Endothelial cell of umbilical vein (primary cell): Measurements from ENCODE around the gene SPRY4. TPM values are rescaled to one million over a fixed set of nuclear protein-coding genes. Genes with fewer than 3 reads are reported as not detected.

Source experiments
- BruUV-seq: library from RNA; stranded (reverse); fragments of 400-500 nt; replicated peaks from 2 replicates; lab custom pipeline; 2021; lab: Mats Ljungman, UMichigan
- CTCF ChIA-PET: fragments of 300-600, 350-600 bp; sonication (Branson Sonifier 250); formaldehyde crosslinking; loops from one replicate; lab custom pipeline; 2021; ENCODE audit warnings: antibody characterized with exemption, inconsistent platforms; lab: Charles Lee
- POLR2A ChIA-PET: fragments of 300-600, 350-600 bp; sonication (Branson Sonifier 250); formaldehyde crosslinking; loops from one replicate; lab custom pipeline; 2021; ENCODE audit warnings: antibody characterized with exemption, inconsistent platforms; lab: Charles Lee
- DNase-seq: peaks from one replicate; pipeline ENCODE4 v3.0.0-alpha.2; 2011; ENCODE audit warnings: low read depth, low spot score
- FAIRE-seq: peaks from 2 replicates; lab custom pipeline; 2011; peaks lifted over from hg19 to GRCh38; lab: Jason Lieb, UNC
- H2AFZ ChIP-seq: 2 replicates; pipeline ENCODE4 v1.6.0; 2012; ENCODE audit warnings: low read depth, low read length, control low read depth, inconsistent platforms
- H3K27ac ChIP-seq: 2 replicates; pipeline ENCODE4 v1.5.1; 2011; ENCODE audit warnings: low read depth, mild to moderate bottlenecking, control low read depth, low read length, moderate library complexity; ENCODE audit not compliant: insufficient read depth
- H3K27me3 ChIP-seq, 2 experiments: 2 replicates each; pipeline versions ENCODE4 v1.6.0 to v1.6.1; 2011; ENCODE audit warnings: low read length in 2 of 2, mixed read lengths in 1 of 2; ENCODE audit not compliant: control insufficient read depth in 2 of 2, insufficient read depth in 2 of 2
- H3K36me3 ChIP-seq, 2 experiments: 2 replicates in 1 of 2; 3 replicates in 1 of 2; pipeline ENCODE4 v1.5.1; 2011; ENCODE audit warnings: low read length in 2 of 2, mild to moderate bottlenecking in 1 of 2, moderate library complexity in 1 of 2; ENCODE audit not compliant: control insufficient read depth in 2 of 2, insufficient read depth in 2 of 2; ENCODE audit errors: extremely low read depth in 1 of 2
- H3K4me1 ChIP-seq: 3 replicates; pipeline ENCODE4 v1.5.1; 2011; ENCODE audit warnings: mild to moderate bottlenecking, low read length; ENCODE audit not compliant: control insufficient read depth, insufficient read depth; ENCODE audit errors: extremely low read depth
- H3K4me2 ChIP-seq: 2 replicates; pipeline ENCODE4 v1.6.1; 2011; ENCODE audit warnings: low read length, control low read depth, mixed read lengths; ENCODE audit not compliant: insufficient read depth
- H3K4me3 ChIP-seq, 3 experiments: fragments of 200-600 bp in 1 of 3; sonication (generic), shearing (Covaris generic) in 1 of 3; replicated peaks in 1 of 3; 2 replicates each; pipeline ENCODE4 v1.5.1; 2011 to 2016; ENCODE audit warnings: control low read depth in 3 of 3, low read length in 3 of 3, mild to moderate bottlenecking in 2 of 3, inconsistent platforms in 1 of 3, low read depth in 1 of 3, moderate library complexity in 1 of 3; ENCODE audit not compliant: insufficient read depth in 1 of 3
- H3K79me2 ChIP-seq: 2 replicates; pipeline ENCODE4 v1.6.0; 2012; ENCODE audit warnings: low read length, inconsistent platforms; ENCODE audit not compliant: control insufficient read depth, insufficient read depth
- H3K9ac ChIP-seq: replicated peaks from 2 replicates; pipeline ENCODE3; 2011; ENCODE audit warnings: low read length, control low read depth; ENCODE audit not compliant: insufficient read depth; ENCODE audit errors: extremely low read depth
- H3K9me1 ChIP-seq: replicated peaks from 3 replicates; pipeline ENCODE4 v1.6.0; 2011; ENCODE audit warnings: mild to moderate bottlenecking, low read length; ENCODE audit not compliant: control insufficient read depth, insufficient read depth; ENCODE audit errors: extremely low read depth
- H3K9me3 ChIP-seq: replicated peaks from 2 replicates; pipeline ENCODE4 v1.5.1; 2012; ENCODE audit warnings: low read length, inconsistent platforms; ENCODE audit not compliant: control insufficient read depth, insufficient read depth
- H4K20me1 ChIP-seq: replicated peaks from 2 replicates; pipeline ENCODE3; 2011; ENCODE audit warnings: mild to moderate bottlenecking, low read length; ENCODE audit not compliant: control insufficient read depth, insufficient read depth; ENCODE audit errors: extremely low read depth
- CTCF ChIP-seq, 2 donors: IDR thresholded peaks; 1 replicate in 1 of 2; 2 replicates in 1 of 2; pipeline ENCODE4 v1.5.1; 2011; ENCODE audit warnings: low read length in 2 of 2, mild to moderate bottlenecking in 2 of 2, moderate library complexity in 2 of 2, control low read depth in 1 of 2, inconsistent platforms in 1 of 2, low read depth in 1 of 2; ENCODE audit not compliant: insufficient read depth in 1 of 2; ENCODE audit errors: extremely low read depth in 1 of 2
- EZH2 ChIP-seq: IDR thresholded peaks from 2 replicates; pipeline ENCODE4 v1.6.1; 2012; ENCODE audit warnings: borderline replicate concordance, low read depth, mild to moderate bottlenecking, moderate library complexity, low read length, inconsistent platforms; ENCODE audit not compliant: severe bottlenecking
- FOS ChIP-seq: IDR thresholded peaks from 2 replicates; pipeline ENCODE4 v1.6.1; 2011; ENCODE audit warnings: mild to moderate bottlenecking, low read length, moderate library complexity, borderline replicate concordance; ENCODE audit not compliant: insufficient read depth
- GATA2 ChIP-seq: IDR thresholded peaks from 2 replicates; pipeline ENCODE4 v1.7.0; 2011; ENCODE audit warnings: low read depth, mild to moderate bottlenecking, moderate library complexity, mixed read lengths, low read length; ENCODE audit not compliant: insufficient read length, insufficient read depth
- JUN ChIP-seq: IDR thresholded peaks from 2 replicates; pipeline ENCODE4 v1.6.1; 2011; ENCODE audit warnings: borderline replicate concordance, low read depth; ENCODE audit not compliant: insufficient read length, insufficient read depth
- MYC ChIP-seq: IDR thresholded peaks from one replicate; pipeline ENCODE4 v1.6.1; 2011; ENCODE audit warnings: mild to moderate bottlenecking, low read depth, low read length
- POLR2A ChIP-seq: IDR thresholded peaks from 2 replicates; pipeline ENCODE4 v1.6.1; 2012; ENCODE audit warnings: low read depth, mild to moderate bottlenecking, control low read depth, low read length
- POLR2AphosphoS5 ChIP-seq: IDR thresholded peaks from 2 replicates; pipeline ENCODE4 v1.6.1; 2012; ENCODE audit warnings: low read depth, mild to moderate bottlenecking, control low read depth, low read length, moderate library complexity; ENCODE audit not compliant: insufficient read depth
- dilution Hi-C: fragments of 300-500 bp; cut with MboI; formaldehyde crosslinking; loops from one replicate; pipeline ENCODE4 v1.15.0; 2019; ENCODE audit warnings: low sequenced_read_pairs; ENCODE audit not compliant: extremely low pct_ligation_motif_present
- intact Hi-C: fragments of 100-400 bp; cut with micrococcal nuclease; formaldehyde crosslinking; loops from one replicate; pipeline ENCODE4 v1.10.0; 2022
- polyA plus RNA-seq, 4 experiments: library from polyadenylated mRNA; depleted of rRNA in 3 of 4; stranded (reverse) in 3 of 4; unstranded in 1 of 4; fragments of >200 nt; gene quantifications; 2 replicates each; pipeline versions ENCODE4 v1.2.1 to v1.2.3, GENCODE V29; 2011 to 2012; ENCODE audit warnings: missing spikeins in 1 of 4
- total RNA-seq: library from RNA; stranded (reverse); gene quantifications from 2 replicates; pipeline ENCODE4 v1.2.3, GENCODE V29; 2021
- TF ChIP-seq, protein P1 (sequence below): IDR thresholded peaks from 2 replicates; pipeline ENCODE4 v1.6.1; 2011; ENCODE audit not compliant: insufficient read depth, insufficient read length

The SPRY4 gene
- total and polyA plus RNA-seq, 2 donors (not counting 3 experiments of a cell fraction or from before 2014, with no cell fraction given), result 9.3 to 33.9 TPM

DNA sequence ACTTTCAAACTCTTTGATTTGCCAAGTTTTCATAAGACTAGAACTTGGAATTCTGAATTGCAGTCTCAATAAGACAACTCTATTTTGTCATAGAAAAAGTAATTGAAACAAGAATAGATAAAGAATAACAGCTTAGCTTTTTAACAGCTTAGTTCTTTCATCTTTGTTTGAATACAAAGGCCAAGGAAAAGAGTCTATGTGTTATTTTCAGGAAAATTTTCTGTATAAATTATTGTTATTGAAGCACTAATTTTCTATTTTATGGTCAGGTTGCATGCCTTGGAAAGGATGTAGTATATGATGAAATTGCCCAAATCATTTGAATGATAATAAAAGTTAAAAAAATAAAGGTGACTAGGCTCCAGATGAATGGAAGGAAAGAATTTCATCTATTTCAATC is 25.2 kb upstream of the SPRY4 start:
- no peaks in the 10 kb centered on the region for H3K27me3 ChIP-seq
- BruUV-seq, result no TSS peak
- no peaks in the 10 kb centered on the region for H3K9me3 ChIP-seq
- CTCF ChIA-PET, result no interaction called here
- no peaks in the 10 kb centered on the region for H3K36me3 ChIP-seq
- POLR2A ChIA-PET, result no interaction called here
- no peak overlapping the region for H3K4me2 ChIP-seq
- H4K20me1 ChIP-seq, result no peaks in the 10 kb centered on the region
- FAIRE-seq, result peak; percentile 64
- dilution Hi-C loops, result no loop called here
- no peaks in the 10 kb centered on the region for H3K9me1 ChIP-seq
- no peak for TF ChIP-seq MYC
- TF ChIP-seq POLR2A, result no peak
- no peak for TF ChIP-seq GATA2
- TF ChIP-seq, protein P1, sequence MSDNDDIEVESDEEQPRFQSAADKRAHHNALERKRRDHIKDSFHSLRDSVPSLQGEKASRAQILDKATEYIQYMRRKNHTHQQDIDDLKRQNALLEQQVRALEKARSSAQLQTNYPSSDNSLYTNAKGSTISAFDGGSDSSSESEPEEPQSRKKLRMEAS, result no peak
- TF ChIP-seq JUN, result no peak
- no peak for TF ChIP-seq POLR2AphosphoS5
- no peak for TF ChIP-seq EZH2
- TF ChIP-seq CTCF (IDR thresholded peaks at IDR 0.05; ENCODE audit: extremely low read depth in 1 of 2, insufficient read depth in 1 of 2, low read depth in 1 of 2, low read length in 2 of 2), result no peak
- TF ChIP-seq FOS, result no peak
- no peak overlapping the region for H3K9ac ChIP-seq
- DNase-seq, result no peak
- intact Hi-C loops, result loop anchor here (10.0 kb wide), 1 partner anchor 335 kb away; the partner anchor contains the start of gene GNPDA1
- no peak overlapping the region for H3K4me3 ChIP-seq
- no peak overlapping the region for H3K27ac ChIP-seq
- H3K79me2 ChIP-seq, result no peaks in the 10 kb centered on the region
- H2AFZ ChIP-seq, result no peak overlapping the region
- H3K4me1 ChIP-seq, result peaks cover 4% of the 10 kb centered on the region
